ENCODE measurements around the gene ZBTB48. TPM values are rescaled to one million over a fixed set of nuclear protein-coding genes. Genes with fewer than 3 reads are reported as not detected.

Gene ZBTB48
- total and polyA plus RNA-seq, 12 donors = 6.8 to 245 (median 31.2) TPM

DNA sequence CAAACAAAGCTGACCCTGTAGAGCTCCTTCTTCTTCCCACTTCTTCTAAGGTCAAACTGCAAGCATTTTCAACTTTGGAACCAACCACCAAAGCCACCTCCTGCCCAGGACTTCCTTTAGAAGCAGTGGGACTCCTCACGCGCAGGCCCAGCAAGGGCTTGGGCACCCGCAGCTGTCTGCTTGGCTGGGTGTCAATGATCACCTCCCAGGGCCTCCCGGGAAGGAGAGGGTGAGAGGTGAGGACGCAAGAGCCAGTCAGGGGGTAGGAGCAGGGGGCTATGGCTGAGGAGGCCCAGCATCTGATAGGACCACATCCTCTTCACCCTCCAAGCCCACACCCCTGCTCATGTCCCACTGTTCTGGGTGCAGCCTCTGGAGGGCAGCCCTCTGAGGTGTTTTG lies 12.6 kb downstream of the ZBTB48 start:
- DNase-seq = no peak
- no peak overlapping the region for H3K27ac ChIP-seq

DNA sequence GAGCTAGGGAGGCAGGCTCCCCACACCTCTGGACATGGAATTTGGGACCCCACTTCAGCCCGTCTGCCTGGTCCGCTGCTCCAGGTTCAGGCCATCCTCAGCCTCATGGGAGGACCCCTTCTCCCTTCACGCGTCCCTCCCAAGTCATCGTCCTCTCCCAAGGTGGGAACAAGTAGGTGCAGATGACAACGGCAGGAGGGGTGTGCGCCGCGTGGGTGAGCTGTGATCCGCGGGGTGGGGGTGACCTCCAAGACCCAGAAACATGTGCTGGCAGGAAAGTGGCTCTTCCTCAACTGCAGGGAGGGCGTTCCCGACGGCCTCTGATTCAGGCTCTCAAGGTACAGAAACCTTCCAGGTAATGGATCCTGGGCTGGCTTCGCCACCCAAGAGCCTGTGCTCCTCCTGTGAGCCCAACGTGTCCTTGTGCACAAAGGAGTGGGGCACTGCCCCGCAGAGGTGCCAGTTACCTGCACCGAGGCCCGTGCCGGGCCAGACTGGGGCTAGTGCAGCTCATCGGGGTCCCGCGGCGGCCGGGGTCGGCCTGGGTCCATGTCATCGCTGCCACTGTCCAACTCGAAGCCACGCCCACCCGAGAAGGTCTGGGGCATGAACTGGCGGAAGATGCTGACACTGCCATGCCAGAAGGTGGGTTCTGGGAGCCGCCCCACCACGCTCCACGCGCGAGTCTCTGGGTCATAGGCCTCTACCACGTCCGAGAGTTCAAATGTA lies 13.2 kb downstream of the ZBTB48 start:
- H3K4me1 ChIP-seq (replicated peaks in 1 of 2) = peaks cover 24 to 31% of the 10 kb centered on the region in 2 donors
- intact Hi-C loops (cut with DNase I) = no loop called here
- TF ChIP-seq POLR2A (IDR thresholded peaks at IDR 0.05) = no peak
- TF ChIP-seq, protein P1, sequence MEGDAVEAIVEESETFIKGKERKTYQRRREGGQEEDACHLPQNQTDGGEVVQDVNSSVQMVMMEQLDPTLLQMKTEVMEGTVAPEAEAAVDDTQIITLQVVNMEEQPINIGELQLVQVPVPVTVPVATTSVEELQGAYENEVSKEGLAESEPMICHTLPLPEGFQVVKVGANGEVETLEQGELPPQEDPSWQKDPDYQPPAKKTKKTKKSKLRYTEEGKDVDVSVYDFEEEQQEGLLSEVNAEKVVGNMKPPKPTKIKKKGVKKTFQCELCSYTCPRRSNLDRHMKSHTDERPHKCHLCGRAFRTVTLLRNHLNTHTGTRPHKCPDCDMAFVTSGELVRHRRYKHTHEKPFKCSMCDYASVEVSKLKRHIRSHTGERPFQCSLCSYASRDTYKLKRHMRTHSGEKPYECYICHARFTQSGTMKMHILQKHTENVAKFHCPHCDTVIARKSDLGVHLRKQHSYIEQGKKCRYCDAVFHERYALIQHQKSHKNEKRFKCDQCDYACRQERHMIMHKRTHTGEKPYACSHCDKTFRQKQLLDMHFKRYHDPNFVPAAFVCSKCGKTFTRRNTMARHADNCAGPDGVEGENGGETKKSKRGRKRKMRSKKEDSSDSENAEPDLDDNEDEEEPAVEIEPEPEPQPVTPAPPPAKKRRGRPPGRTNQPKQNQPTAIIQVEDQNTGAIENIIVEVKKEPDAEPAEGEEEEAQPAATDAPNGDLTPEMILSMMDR (IDR thresholded peaks at IDR 0.05) = no peak
- H3K27me3 ChIP-seq = no peaks in the 10 kb centered on the region
- WGBS, 4 donors = 87 to 93% (median 92%) methylated on average over 27 to 38 of the region's 38 CpGs
- H3K27ac ChIP-seq = no peak overlapping the region
- no peak overlapping the region for H3K4me3 ChIP-seq
- peaks cover 0 to 94% of the 10 kb centered on the region in 2 donors for H3K36me3 ChIP-seq (replicated peaks in 1 of 2)
- H3K9me3 ChIP-seq (replicated peaks in 1 of 3) = no peaks in the 10 kb centered on the region
- DNase-seq = no peak

More for the DNA sequence above, 12.6 kb downstream of the ZBTB48 start:
- TF ChIP-seq, protein P1 (IDR thresholded peaks at IDR 0.05) = no peak
- TF ChIP-seq POLR2A (IDR thresholded peaks at IDR 0.05) = no peak
- 56 to 93% (median 61%) methylated on average over 4 to 5 of the region's 5 CpGs for WGBS, 4 donors
- intact Hi-C loops (cut with DNase I) = no loop called here
- peaks cover 20 to 31% of the 10 kb centered on the region in 2 donors for H3K4me1 ChIP-seq (replicated peaks in 1 of 2)
- no peaks in the 10 kb centered on the region for H3K27me3 ChIP-seq
- no peaks in the 10 kb centered on the region for H3K9me3 ChIP-seq (replicated peaks in 1 of 3)
- H3K36me3 ChIP-seq (replicated peaks in 1 of 2) = peaks cover 0 to 90% of the 10 kb centered on the region in 2 donors
- no peak overlapping the region for H3K4me3 ChIP-seq

DNA sequence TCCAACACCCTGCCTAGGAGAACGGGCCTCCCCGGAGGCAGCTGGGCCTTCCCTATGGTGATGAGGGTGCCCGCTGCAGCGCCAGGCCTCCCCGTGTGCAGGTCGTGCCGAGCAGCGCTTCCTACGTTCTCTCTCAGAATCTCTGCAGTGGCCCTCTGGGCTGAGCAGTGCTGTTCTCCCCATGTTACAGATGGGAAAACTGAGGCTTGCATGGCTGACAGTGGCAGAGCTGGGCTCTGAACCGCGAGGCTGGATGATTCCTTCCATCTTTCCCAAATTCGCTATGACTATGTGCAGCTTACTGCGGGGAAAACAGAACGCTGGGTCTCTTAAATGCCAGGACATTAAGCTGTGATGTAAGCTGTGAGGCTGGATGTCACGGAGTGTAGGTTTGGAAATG lies 14.0 kb downstream of the ZBTB48 start:
- Histone ChIP-seq H3K27ac (no peak overlapping the region), H3K4me1 (replicated peaks in 1 of 2) (peaks cover 17 to 31% of the 10 kb centered on the region in 2 donors), H3K27me3 (no peaks in the 10 kb centered on the region), H3K9me3 (replicated peaks in 1 of 3) (no peaks in the 10 kb centered on the region), H3K36me3 (replicated peaks in 1 of 2) (peaks cover 0 to 94% of the 10 kb centered on the region in 2 donors), H3K4me3 (no peak overlapping the region)
- intact Hi-C loops (cut with DNase I) = no loop called here
- WGBS, 4 donors = 91 to 95% (median 92%) methylated on average over 4 to 15 of the region's 15 CpGs
- TF ChIP-seq POLR2A (IDR thresholded peaks at IDR 0.05) = no peak
- TF ChIP-seq, protein P1 (IDR thresholded peaks at IDR 0.05) = no peak
- DNase-seq = no peak

DNA sequence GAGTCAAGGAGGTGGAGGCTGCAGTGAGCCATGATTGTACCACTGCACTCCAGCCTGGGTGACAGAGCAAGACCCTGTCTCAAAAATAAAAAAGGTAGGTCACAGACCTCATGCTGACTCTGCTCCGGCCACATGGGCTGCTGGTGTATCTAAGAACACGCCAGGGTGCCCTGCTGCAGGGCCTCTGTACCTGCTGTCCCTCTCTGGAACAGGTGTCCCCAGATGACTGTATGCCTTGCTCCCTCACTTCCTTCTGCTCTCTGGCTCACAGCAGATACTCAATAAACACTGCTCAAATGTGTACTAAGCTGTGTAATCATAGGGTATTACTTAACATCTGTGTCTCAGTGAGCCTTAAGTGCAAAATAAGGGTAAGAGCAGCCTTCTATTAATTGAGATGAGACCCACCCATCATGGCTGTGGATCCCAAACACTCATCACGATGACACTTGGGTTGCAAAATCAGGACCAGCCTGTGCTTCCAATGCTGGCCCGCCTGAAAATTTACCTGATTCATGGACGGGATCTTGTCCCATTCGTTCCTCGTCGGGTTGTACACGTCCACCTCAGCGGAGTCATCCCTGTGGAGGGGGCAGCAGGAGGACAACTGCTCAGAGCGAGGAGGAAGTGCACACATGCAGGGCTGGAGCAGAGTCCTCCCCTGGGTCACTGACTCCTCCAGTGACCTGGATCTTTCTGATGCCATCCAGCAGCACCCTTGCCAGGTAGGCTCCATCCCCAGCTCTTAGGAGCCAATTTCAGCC lies 15.4 kb downstream of the ZBTB48 start:
- no peak overlapping the region for H3K27ac ChIP-seq
- no peak overlapping the region for H3K4me3 ChIP-seq
- WGBS, 4 donors = 88 to 91% (median 90%) methylated on average over 11 of the region's 11 CpGs
- intact Hi-C loops (cut with DNase I) = no loop called here
- no peaks in the 10 kb centered on the region for H3K27me3 ChIP-seq
- no peak for DNase-seq
- H3K4me1 ChIP-seq (replicated peaks in 1 of 2) = peaks cover 28 to 43% of the 10 kb centered on the region in 2 donors
- TF ChIP-seq, protein P1 (IDR thresholded peaks at IDR 0.05) = no peak
- TF ChIP-seq POLR2A (IDR thresholded peaks at IDR 0.05) = no peak
- H3K36me3 ChIP-seq (replicated peaks in 1 of 2) = peaks cover 0 to 88% of the 10 kb centered on the region in 2 donors
- no peaks in the 10 kb centered on the region for H3K9me3 ChIP-seq (replicated peaks in 1 of 3)

All from adrenal gland (tissue), 12 donors.